HG02678 (cell line): ENCODE results near the gene TOM1.

Source experiments
- ATAC-seq: cut with Tn5 transposase; IDR thresholded peaks from one replicate; pipeline ENCODE4 v1.9.1; 2021; ENCODE audit warnings: mild to moderate bottlenecking, moderate library complexity; ENCODE audit not compliant: unreplicated experiment

The TOM1 gene

GRCh38 chr22:35322893-35323292, 23.2 kb downstream of the TOM1 start:
- no peak for ATAC-seq

- no peak for ATAC-seq
These were observed 23.6 kb downstream of the TOM1 start for GRCh38 chr22:35323305-35323704.

DNA sequence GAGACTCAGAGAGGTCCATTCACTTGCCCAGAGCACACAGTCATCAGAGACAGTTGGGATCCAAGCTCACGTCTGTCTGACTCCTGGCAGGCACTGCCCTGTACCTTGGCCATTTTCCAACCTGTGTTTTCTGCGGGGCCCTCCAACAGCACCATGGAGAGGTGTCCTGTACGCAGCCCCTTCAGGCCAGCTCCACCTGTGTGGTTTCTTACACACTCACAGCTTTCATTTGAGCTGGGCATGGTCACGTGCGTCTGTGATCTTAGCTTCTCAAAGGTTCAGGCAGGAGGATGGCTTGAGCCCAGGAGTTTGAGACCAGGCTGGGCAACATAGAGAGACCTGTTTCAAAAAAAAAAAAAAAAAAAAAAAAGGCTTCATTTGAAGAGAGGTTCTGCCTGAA, 24.4 kb downstream of the TOM1 start:
- ATAC-seq: no peak

DNA sequence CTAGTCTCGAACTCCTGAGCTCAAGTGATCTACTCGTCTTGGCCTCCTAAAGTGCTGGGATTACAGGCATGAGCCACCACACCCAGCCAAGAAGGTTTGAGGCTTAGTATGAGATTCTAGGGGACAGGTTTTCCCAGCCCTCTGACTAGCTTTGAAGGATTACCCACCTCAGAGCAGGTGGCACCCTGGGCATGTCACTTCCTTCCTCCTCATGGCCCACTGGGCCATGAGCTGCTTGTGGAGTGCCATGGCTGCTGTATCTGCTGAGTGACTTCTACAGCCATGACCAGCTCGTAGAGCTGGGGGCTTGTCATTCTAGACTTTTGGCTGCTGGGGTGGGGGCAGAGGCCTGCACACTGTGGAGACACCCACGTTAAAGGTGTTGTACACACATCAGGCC, 25.1 kb downstream of the TOM1 start:
- ATAC-seq: no peak

DNA sequence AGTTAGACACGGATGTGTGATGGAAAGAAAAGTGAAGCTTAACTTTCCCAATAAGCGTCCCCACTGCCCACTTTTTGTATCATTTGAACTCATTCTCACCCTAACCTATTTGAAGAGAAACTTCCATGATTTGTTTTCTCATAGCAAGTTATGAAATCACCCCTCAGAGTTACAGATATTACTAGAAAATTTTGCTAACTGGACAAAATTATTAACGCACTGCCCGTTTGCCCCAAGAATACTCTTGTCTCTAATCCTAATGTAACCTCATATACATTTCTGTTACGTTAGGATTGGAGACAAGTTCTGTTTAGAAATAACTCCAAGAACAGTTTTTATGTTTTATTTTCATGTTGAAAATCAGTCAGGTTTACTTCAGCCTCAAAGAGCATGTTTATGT, 25.5 kb downstream of the TOM1 start:
- ATAC-seq: no peak

- ATAC-seq: no peak
These were observed 27.3 kb downstream of the TOM1 start for GRCh38 chr22:35326854-35327562.

- ATAC-seq: no peak
These were observed 28.2 kb downstream of the TOM1 start for GRCh38 chr22:35327690-35328471.

GRCh38 chr22:35328472-35328885, 28.8 kb downstream of the TOM1 start:
- no peak for ATAC-seq

- no peak for ATAC-seq
These were observed 29.6 kb downstream of the TOM1 start for GRCh38 chr22:35329114-35329847.

DNA sequence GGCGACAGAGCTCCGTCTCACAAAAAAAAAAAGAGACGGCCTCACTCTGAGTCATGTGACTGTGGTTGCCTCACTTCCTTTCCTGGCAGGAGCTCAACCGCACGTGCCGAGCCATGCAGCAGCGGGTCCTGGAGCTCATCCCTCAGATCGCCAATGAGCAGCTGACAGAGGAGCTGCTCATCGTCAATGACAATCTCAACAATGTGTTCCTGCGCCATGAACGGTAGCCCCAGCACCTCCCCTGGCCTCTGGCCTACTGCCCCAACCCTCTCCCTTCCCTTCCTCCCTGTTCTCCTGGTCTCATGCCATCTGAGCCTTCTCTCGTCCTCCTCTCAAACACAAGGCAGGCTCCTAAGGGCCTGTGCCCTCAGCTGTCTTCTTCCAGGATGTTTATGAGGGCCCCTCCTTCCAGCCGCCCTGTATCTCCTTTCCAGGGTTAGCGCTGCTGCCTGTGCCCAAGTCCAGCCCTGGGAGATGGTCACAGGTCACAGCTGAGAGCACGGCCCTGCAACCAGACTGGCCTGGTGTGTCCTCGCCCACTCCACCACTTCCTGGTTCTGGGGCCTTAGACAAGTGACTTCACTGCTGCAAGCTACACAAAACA, 30.7 kb downstream of the TOM1 start:
- ATAC-seq: no peak

DNA sequence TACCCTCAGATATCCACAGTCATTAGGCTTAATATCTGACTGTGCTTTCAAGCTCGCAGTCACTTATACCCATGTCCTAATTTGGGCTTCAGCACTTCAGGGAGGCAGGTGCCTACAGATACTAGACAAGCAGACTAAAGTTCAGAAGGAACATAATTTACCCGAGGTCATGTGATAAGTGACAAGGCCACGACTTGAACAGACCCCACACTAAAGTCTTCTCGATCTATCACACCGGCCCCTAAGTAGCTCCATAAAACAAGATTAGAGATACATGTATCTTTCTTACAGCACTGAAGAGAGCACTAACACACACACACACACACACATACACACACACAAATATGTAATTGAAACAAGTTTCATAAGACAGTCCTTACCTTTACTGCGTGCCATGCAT, 32.6 kb downstream of the TOM1 start:
- ATAC-seq: no peak

GRCh38 chr22:35333220-35333619, 33.5 kb downstream of the TOM1 start:
- ATAC-seq: no peak

DNA sequence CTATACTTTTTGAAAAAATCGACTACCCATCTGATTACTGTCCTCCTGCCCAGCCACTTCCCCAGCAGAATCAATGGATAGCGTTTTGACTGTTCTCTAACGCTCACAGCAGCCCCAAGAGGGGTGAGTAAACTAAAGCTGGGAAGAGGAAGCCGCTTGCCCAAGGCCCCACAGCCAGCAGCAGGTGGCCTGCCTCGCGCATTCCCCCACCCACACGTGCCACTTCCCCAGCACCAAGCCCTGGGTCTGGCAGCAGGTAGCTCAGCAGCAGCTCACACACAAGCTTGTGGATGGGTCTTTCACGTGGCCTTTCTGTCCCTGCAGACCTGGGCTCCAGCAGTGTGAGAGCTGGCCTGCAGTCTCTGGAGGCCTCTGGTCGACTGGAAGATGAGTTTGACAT, 34.3 kb downstream of the TOM1 start:
- no peak for ATAC-seq

GRCh38 chr22:35335468-35335867, 35.8 kb downstream of the TOM1 start:
- no peak for ATAC-seq

DNA sequence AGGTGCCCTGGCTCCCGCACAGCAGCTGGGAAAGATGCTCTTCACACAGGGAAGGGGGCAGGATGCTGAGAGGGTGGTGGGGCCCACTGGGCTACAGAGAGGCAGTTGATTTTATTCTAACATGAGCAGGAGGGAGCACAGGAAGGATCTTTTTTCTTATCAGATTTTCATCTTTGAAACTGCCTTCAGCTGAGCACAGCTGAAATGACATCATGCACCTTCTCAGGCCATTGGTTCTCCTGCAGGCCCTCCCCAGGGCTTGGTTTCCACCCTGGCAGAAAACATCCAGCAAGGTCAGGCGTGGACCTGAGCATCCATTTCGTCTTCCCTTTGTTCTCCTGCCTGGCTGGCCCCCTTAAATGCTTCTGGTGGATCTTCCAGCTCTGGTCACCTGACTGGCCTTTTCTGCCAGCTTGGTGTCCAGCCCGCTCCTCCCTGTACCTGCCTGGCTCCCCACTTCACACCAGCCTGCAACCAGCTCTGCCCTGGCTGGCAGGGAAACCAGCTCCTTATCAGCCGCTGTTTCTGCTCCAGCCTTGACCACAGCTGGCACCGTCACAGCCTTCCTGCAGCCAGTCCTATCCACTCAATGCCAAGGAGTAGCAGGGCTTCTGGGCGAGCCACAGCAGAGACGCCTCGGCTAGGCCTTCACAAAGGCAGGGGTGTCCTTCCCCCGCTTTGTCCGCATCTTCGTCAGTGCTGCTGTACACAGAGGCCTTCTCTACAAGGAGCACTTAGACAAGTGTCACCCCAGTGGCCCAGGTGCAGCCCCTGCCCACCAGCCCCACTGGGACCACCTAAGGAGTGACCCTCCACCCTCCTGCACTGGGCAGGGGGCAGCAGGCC, 36.5 kb downstream of the TOM1 start:
- no peak for ATAC-seq

DNA sequence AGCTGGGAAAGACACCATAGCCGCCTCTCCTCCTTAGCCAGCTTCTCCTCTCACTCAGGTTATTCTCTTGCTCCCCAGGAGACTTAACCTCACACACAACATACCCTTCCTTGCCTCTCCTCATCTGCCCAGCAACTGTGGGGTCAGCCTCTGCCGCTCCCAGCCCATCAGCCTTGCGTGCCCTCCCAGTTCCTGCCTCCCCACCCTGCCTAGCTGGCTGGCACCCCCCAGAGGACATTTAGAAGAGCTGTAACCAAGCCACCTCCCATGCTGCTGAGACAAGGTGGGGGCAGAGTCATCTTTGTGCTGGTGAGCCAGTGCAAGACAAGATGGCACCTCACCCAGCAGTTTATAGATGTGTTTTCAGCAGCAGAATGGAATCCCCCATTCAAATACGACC, 38.2 kb downstream of the TOM1 start:
- no peak for ATAC-seq

GRCh38 chr22:35341090-35341874, 41.6 kb downstream of the TOM1 start:
- no peak for ATAC-seq

GRCh38 chr22:35342390-35342789, 42.7 kb downstream of the TOM1 start:
- ATAC-seq: no peak

DNA sequence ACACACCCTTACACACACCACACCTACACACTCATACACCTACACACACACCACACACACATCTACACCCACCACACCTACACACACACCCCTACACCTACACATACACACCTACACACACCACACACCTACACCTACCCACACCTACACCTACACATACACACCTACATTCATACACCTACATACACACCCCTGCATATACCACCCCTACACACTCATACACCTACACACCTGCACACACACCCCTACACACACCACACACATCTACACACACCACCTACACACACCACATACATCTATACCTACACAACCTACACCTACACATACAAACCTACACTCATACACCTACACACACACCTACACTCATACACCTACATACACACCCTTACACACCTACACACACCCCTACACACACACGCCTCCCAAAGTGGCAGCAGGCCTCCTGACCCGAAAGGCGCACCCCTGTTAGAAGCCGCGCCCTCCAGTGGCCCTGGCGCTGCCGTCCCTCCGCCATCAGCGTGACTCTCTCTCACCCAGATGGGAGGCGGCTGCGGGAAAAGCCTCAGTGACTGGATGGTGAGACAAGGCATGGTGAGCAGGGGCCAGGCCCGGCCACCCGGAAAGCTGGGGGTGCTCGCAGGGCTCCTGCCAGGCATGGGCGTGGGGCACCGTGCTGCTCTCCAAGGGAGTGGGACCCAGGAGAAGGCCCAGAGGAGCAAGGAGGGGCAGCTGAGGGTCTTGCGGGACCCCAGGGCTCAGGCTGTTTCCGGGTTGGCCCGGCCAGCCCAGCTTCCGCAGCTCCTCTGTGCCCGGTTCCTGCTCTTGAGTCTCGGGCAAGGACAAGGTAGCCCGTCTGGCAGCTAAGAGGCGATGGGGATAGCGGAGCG, 44.2 kb downstream of the TOM1 start:
- ATAC-seq: no peak
